HG03135 (cell line): Measurements from ENCODE around the gene ARHGAP18.

Experiments
- ATAC-seq: cut with Tn5 transposase; IDR thresholded peaks from one replicate; pipeline ENCODE4 v1.9.1; 2021; ENCODE audit warnings: mild to moderate bottlenecking, moderate library complexity; ENCODE audit not compliant: unreplicated experiment

ARHGAP18 gene

DNA sequence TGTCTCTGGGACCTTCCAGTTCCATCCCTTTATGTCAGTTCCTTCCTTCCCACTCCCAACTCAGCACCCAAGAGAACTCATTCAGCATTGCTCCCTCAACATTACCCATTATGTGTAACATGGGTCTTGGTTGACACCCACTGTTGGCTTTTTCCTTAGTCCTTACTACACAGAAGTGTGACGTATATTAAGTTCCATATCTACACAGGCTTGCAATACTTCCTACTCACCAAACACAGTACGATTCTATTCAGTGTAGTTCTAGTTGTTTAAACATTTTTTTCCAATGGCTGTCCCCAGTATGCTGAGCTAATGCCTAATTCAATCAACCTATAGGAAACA is 37.7 kb downstream of the ARHGAP18 start:
- peak; percentile 16 for ATAC-seq

DNA sequence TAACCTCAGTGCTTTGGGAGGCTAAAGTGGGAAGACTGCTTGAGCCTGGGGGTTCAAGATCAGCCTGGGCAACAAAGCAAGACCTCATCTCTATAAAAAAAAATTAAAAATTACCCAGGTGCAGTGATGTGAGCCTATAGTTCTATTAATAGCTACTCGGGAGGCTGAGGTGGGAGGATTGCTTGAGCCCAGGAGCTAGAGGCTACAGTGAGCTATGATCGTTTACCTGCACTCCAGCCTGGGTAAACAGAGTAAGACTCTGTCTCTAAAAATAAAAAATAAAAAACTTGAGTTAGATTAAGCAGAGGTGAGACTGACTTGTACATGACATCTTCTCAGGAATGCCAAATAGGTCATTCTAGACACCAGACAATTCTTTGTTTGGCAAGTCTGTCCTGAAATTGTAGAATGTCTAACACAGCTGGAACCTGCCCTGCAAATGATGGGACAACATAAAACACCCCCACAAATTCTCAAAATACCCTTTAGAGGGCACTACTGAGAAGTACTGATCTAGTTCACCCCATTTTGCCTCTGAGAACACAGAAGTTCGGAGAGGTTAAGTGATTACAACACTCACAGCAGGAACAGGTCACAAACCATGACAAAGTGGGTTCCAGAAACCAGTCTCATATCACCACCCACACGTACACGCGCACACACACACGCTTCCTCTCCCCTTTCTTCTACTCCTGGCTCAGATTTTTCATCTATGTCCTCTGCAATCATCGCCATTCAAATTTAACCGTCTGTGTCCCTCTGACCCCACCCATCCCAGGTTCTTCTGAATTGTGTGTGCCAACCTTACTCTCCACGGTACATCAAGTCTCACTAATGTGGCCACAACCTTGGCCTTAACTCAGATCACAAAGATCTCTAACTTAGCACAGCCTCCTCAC is 38.3 kb downstream of the ARHGAP18 start:
- peak; percentile 69 for ATAC-seq

DNA sequence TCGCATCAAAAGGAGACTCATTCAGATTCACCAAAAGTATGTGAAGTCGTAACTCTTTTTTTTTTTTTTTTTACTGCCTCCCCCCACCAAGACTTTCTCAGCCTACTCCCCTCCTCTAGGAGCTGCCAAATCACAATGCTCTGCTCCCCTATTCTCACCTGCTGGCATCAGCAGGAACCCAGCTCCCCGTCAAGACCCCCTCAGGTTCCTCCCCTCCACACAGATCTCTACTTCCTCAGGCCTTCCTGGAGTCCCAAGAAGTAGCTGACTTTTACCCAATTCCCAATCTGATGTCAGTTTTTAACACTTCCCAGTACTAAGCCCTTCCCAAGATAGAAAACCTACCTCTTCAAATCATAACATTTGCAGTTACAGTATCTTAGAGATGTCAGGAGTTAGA is 39.3 kb downstream of the ARHGAP18 start:
- ATAC-seq, result no peak

DNA sequence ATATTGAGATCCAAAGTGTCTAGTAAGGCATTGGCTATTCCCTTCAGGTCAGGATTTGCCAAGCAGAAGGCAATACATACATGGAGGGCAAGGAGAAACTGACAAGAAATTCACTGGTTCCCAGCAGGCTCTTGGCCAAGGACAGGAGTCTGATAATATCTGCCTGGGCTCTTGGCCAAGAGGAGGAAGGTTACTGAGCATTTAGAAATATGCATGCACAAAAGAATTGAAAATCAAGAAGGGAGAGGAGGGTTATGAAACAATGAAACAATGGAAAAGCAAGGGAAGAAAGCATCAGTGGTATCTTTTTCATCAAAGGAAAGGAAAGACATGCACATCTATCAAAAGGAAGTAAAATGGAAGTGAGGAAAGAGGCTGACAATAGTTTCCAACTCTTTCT is 42.4 kb downstream of the ARHGAP18 start:
- no peak for ATAC-seq

DNA sequence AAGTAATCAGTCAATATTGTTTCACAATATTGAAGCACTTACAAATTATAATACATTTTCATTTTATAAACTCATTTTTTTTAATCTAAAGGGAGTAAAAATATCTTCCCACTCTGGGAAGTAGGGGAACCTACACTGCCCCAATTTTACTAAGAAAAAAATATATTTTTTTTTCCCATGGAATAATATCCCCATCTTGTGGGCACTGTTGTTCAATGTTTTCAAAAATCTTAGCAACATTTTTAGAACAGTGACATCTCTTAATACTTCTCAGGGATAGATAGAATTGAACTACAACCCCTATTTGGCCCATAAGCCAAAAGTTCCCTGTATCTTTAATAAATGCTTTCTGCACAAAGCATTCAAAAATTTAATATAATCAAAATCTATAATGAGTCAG is 42.9 kb downstream of the ARHGAP18 start:
- no peak for ATAC-seq

DNA sequence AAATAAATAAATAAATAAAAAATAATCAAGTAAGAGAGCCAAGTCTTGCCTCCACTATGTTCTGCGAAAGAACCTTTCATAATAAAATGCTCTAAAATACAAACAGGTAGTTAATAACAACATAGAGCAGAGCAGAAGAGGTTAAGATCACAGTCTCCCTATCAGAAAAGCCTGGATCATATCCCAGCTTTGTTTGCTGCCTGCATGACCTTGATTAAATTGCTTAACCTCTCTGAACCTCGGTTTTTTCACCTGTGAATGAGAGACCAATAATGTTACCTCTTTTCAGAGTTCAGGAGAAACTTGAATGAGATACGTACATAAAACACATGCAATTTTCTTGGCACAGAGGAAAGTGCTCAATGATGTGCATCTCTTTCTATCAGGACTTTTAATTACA is 44.4 kb downstream of the ARHGAP18 start:
- no peak for ATAC-seq

DNA sequence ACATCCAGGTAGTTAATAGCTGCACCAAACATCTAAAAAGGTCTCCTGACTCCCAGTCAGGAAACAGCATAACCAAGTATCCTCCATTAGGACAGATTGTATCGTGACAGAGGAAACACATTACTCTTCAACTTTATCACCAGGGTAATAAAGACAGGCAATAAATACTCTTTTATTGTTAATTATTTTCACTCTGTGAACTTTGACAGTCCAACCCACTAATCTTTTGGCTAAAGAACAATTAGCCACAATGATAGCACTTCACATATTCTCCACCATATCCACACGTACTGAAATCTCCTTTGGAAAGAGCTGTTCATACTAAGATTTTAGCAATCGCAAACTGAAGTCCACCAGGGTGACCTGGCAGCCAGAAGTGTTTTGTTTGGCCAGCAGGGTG is 46.4 kb downstream of the ARHGAP18 start:
- ATAC-seq, result no peak

DNA sequence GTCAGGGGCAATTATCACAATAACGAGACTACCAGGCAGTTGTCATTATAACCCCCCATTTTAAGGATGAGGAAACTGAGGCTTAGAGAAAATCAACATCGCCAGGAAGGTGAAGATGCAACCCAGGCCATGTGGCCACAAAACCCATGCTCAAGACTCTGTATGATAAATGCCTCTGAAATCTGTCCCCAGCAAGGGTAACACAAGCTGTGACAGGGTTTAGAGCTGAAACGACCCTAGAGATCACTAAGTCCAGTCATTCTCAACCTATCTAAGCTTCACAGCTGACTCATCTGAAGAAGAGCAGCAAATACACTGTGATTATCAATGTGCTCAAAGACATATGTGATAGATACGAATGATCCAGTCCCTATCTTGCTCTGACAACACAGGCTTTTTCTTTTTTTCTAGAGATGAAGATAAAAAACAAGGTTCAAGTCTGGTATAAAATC is 47.0 kb downstream of the ARHGAP18 start:
- ATAC-seq, result peak; percentile 55

DNA sequence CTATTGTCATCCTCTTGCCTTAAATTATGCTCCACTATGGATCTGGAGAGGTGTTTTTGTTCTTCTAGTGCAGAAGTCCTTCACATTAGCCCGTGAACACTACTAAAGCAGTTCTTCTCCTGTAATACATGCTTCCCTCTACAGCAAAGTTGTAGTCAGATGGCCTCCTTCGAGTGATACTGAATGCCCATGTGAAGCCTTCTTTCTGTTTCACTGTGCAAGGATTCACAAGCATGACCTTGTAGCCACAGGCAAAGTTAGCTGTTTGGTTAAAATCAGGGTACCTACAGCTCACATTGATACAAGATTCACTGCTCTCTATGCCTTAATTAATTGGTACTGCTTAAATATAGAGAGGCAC is 47.6 kb downstream of the ARHGAP18 start:
- ATAC-seq, result peak; percentile 70

DNA sequence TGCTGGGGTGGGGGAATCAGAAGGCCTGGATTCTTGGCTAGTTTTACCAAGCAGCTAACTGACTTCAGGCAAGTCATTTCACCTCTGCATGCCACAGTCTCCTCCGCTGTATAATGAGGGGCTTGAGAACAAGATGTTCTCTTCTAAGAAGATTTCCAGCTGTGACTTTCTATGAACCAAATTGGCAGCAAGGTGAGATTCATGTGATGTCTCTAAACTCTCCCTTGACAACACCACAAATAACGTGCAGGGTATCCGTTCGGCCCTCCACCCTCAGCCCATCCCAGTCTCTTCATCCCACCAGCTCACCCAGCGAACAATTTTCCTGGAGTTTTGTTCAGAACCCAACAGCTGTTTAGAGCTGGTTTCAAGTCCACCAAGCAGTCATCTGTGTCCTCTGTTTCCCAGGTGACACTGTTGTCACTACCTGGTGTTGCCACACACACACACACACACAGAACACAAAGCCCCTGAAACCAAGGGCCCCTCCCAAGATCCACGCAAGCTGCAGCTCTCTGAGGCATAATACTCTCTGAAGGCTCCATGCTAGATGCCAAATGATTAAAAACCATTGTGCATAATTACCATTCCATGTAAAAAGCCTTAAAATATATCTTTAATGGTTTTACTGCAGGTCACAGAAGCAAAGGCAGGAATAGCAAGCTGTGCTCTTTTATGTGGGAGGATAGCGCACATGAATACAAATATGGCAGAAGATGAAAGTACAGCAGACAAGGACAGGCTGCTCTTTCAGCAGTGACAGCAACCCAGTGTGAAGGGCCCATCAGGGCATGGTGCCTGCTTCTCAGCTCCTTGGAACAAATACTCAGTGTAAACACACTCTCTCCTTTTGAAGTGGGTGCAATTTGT is 48.2 kb downstream of the ARHGAP18 start:
- peak; percentile 8 for ATAC-seq

DNA sequence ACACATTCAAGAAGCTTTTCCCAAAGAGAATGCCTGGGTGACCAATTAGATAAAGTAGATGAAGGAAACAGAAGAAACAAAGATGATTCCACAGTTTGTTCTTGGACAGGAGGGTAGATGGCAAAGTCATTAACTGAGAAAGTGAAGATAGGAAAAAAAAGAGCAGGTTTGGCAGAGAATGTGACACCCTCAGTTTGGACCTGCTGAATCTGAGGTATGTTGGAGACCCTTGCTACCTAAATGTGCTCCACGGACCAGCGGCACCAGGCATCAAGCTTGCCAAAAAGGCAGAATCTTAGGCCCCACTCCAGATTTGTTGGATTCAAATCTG is 49.7 kb downstream of the ARHGAP18 start:
- ATAC-seq, result no peak

DNA sequence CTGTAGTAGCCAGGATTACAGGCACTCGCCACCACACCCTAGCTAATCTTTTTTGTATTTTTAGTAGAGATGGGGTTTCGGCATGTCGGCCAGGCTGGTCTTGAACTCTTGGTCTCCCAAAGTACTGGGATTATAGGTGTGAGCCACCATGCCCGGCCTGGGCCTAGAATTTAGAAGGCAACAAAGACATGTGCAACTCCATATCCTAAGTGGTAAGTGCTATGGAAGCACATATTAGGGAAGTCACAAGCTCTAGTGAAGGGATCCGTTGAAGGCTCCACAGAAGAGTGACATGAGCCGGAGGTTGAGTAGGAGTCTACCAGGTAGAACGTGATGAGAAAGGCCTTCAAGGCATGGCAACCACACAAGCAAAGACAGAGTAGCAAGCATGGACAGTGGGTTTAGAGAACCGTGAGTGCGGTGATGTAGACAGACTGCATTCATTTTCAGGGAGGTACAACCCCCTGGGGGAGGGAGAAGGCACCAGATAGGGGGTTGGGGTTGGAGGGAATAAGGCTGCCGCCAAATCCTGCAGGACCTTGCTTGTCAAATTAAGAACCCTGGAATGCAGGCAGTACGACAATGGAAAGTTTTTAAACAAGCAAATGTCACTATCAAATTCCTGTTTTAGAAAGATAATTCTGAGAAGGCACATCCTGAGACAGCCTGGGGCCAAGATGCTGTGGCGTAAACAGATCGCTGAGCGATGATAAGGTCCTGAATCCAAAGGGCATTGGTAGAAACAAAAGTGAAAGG is 50.2 kb downstream of the ARHGAP18 start:
- ATAC-seq, result no peak

DNA sequence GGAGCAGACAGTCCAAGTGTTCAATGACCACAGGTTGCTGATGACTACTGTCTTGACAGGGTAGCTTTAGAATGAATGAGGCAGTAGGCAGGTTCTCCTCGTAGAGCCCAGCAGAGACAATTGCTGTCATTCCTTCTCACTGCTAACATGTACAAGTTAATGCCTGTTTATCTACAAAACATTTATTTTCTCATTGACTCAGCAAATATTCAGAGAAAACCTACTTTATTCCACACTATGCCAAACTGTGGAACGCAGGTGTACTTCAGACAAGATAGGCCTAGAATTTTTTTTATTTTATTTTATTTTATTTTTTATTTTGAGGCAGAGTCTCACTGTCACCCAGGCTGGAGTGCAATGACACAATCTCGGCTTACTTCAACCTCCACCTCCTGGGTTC is 50.8 kb downstream of the ARHGAP18 start:
- ATAC-seq, result no peak

DNA sequence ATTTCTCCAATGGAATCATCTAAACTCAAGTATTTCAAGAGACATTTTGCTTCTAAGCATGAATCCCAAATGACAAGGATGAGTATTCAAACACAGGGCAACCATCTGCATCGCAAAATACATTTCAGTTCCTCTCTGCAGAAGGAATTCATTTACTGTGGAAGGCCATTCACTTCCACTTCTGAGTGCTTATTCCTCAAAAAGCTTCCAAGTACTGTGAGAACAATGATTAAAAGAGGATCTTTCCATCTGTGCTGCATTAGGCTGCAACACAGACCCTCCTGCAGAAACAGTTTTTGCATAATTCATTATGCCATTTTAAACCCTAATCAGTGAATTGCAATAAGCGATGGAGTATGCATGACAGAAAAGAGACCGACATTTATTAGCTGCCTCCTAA is 52.5 kb downstream of the ARHGAP18 start:
- no peak for ATAC-seq

DNA sequence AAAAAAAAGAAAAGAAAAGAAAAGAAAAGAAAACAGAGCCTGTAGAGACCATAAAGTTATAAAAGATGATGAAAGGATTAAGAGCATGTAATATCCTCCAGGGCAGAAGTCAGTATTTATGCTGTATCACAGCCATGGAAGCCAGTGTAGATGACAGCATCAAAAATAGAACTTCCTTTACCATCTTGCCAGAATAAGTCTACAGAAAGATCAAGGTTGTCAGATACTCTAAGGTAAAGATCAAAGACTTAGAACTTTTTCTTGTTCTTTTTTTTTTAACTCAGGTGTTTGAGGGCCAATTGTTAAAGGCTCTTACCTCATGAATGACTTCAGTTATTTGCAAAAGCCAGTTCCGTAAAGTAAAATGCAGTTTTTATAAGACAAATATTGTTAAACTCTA is 54.6 kb downstream of the ARHGAP18 start:
- ATAC-seq, result no peak

DNA sequence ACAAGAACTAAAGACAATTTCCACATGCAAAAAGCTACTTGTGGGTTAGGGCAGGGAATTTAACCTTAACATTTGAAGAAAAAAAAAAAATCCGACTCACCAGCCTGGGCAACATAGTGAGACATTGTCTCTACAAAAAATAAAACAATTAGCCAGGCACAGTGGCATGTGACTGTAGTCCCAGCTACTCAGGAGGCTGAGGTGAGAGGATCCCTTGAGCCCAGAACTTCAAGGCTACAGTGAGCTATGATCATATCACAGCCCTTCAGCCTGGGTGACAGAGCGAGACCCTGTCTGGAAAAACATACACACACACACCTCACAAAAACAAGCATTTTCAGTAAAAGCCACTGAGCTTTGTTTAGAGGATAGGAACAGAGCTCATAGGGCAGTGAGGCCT is 56.2 kb downstream of the ARHGAP18 start:
- no peak for ATAC-seq

DNA sequence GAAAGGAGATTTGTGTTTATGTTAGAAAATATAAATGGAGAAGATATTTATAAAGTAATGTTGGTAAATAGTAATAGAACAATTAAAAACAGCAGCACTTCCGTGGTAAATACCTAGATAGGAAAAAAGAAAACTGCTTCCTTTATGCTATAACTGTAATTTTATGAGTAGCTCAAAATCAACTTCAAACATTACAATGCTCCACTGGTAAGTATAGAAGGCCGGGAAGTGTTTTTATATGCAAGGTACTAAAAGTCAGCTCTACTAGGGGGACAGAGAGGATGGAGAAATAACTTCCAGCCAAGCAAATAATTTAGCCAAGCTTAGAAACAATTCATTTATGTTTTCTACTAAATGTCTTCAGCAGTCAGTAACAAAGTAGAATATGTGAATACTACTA is 56.7 kb downstream of the ARHGAP18 start:
- no peak for ATAC-seq

DNA sequence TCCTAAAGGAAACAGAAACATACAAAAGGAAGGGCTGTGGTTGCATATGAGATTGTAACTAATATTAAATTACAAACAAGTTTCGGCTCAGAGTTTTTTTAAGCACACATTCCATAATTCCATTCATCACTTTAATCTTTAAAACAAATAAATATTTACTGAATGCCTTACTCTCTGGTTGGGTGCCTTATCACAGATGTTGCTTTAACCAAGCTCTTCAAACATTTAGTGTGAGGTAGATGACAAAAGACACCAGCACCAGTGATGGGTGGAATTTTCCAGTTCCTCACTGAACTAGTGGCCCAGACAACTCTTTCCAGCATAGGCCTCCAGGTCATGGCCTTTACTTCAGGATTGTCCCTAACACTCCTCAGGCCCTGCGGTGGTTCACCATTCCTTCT is 58.7 kb downstream of the ARHGAP18 start:
- no peak for ATAC-seq

DNA sequence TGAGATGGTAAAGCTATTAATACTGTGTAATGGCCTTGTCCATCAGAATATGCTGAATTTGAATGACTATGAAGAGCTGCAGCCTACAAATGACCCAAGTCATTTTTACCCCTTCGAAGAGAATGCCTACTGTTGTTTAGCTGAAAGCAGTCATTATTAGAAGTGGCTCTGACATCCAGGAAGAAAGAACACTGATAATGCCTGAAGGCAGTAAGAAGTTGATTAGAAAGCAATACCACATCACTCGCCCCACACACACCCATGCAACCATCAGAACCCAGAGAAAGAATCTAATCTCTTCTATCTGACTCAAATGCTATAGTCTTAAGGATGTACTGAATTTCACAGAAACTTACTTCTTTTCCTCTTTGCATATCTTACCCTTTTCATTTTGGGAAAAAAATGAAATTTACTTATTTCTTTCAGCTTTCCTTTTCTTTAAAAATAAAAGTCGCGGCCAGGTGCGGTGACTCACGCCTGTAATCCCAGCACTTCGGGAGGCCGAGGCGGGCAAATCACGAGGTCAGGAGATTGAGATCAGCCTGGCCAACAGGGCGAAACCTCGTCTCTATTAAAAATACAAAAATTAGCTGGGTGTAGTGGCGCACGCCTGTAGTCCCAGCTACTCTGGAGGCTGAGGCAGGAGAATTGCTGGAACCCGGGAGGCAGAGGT is 61.0 kb downstream of the ARHGAP18 start:
- no peak for ATAC-seq

DNA sequence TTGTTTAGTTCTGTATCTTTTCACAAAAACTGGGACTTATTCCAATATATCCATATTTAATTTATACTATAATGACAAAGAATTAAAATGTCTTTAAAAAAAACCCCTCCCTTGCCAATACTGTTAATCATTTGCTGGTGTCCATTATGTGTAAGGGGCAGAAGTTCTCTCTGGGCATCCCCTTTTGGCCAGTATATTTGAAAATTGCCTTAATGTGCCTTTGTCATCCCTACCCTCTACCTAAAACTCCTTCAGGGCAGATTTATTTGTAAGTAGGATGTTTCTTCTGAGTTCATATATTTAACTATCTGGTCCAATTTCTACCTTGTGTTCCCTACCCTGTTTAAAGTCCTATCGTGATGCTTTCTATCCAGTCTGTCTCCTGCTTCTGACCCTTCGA is 62.9 kb downstream of the ARHGAP18 start:
- peak; percentile 29 for ATAC-seq

DNA sequence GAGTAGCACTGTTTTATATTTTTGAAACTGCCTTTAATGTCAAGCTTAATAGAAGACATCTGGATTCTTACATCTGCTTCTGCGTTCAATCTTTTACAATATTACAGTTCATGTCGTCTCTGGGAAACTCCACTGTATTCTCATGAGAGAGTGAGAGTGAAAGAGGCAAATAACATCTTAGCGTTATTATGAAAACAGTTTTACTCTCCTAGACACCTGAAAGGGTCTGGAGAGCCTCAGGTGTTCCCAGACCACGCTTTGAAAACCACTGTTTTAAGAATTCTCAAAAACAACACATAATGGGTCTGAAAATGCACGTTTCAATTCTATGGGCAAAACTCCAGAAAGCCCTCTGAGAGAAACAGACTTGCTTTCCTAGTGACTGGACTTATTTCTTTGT is 63.3 kb downstream of the ARHGAP18 start:
- peak; percentile 80 for ATAC-seq
